WI38 (cell line): ENCODE results near the gene PCED1B.
"Not testable (repeated sequence)": the region's sequence is repeated elsewhere in the genome, so short reads cannot be mapped to it uniquely, and the experiment has no call there.

ENCODE experiments used
- H3K4me3 ChIP-seq: 2 replicates; pipeline ENCODE4 v1.5.1; 2011; ENCODE audit warnings: low read depth, mild to moderate bottlenecking, control low read depth, low read length
- TF ChIP-seq, protein P1 (sequence below): IDR thresholded peaks from 2 replicates; pipeline ENCODE4 v1.5.1; 2012; ENCODE audit warnings: low read depth, mild to moderate bottlenecking, control low read depth, low read length

Gene PCED1B

DNA sequence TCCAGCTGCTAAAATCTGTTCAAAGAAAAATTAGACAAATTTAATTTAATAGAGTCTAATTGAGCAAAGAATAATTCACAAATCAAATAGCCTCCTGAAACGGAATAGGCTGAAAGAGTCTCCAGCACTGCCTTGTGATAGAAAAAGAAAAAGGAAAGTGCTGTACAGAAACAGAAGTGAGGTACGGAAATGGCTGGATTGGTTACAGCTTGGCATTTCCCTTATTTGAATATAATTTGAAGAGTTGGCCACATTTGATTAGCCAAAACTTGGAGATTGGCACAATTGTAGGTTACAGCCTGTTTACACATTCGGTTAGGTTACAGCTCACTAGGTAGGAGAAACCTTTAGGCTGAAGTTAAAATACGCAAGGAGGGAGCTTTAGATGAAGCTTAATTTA is 24.8 kb upstream of the PCED1B start:
- TF ChIP-seq, protein P1, sequence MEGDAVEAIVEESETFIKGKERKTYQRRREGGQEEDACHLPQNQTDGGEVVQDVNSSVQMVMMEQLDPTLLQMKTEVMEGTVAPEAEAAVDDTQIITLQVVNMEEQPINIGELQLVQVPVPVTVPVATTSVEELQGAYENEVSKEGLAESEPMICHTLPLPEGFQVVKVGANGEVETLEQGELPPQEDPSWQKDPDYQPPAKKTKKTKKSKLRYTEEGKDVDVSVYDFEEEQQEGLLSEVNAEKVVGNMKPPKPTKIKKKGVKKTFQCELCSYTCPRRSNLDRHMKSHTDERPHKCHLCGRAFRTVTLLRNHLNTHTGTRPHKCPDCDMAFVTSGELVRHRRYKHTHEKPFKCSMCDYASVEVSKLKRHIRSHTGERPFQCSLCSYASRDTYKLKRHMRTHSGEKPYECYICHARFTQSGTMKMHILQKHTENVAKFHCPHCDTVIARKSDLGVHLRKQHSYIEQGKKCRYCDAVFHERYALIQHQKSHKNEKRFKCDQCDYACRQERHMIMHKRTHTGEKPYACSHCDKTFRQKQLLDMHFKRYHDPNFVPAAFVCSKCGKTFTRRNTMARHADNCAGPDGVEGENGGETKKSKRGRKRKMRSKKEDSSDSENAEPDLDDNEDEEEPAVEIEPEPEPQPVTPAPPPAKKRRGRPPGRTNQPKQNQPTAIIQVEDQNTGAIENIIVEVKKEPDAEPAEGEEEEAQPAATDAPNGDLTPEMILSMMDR = no peak
- no peak overlapping the region for H3K4me3 ChIP-seq

DNA sequence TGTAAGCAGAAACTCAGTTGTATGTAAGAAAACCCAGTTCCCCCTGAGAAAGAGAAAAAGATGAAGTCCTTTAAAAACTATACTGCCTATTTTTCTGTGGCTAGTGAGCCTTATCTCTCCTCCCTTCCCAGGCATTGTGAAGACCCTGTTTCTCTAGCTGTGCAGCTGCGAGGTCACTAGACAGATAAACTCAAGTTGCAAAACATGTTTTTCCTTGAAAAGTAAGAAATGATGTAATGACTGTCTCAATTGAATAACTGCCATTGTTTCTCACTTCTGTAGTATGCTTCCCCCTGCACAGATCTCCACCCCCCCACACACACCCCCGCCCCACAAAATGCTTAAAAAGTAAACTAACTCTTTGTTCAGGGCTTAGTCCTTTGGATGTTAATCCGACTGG is 23.6 kb upstream of the PCED1B start:
- H3K4me3 ChIP-seq = not testable (repeated sequence)

DNA sequence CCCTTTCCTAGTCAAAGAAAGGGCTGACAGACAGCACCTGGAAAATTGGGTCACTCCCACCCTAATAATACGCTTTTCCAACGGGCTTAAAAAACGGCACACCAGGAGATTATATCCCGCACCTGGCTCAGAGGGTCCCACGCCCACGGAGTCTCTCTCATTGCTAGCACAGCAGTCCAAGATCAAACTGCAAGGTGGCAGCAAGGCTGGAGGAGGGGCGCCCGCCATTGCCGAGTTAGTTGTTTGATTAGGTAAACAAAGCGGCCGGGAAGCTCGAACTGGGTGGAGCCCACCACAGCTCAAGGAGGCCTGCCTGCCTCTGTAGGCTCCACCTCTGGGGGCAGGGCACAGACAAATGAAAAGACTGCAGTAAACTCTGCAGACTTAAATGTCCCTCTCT is 22.5 kb upstream of the PCED1B start:
- not testable (repeated sequence) for H3K4me3 ChIP-seq

DNA sequence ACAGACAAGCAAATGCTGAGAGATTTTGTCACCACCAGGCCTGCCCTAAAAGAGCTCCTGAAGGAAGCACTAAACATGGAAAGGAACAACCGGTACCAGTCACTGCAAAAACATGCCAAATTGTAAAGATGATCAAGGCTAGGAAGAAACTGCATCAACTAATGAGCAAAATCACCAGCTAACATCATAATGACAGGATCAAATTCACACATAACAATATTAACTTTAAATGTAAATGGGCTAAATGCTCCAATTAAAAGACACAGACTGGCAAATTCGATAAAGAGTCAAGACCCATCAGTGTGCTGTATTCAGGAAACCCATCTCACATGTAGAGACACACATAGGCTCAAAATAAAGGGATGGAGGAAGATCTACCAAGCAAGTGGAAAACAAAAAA is 20.8 kb upstream of the PCED1B start:
- H3K4me3 ChIP-seq = not testable (repeated sequence)

DNA sequence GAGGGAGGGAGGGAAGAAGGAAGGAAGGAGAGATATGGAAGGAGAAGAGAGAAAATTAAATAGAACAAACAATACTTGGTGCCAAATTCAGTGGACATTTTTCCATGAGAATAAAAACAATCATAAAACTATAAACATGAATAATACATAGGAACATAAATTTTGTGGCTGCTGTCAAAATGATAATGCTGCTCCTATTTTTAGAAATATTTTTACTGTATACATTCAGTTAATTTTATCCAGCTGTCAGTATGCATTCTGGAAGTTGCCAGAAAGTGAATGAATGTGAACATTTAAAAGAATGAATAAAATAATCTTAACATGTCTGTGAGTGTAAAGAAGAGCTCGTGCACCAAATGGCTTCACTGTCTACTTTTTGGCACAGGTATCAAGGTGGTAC is 13.9 kb upstream of the PCED1B start:
- TF ChIP-seq, protein P1 = no peak
- no peak overlapping the region for H3K4me3 ChIP-seq

DNA sequence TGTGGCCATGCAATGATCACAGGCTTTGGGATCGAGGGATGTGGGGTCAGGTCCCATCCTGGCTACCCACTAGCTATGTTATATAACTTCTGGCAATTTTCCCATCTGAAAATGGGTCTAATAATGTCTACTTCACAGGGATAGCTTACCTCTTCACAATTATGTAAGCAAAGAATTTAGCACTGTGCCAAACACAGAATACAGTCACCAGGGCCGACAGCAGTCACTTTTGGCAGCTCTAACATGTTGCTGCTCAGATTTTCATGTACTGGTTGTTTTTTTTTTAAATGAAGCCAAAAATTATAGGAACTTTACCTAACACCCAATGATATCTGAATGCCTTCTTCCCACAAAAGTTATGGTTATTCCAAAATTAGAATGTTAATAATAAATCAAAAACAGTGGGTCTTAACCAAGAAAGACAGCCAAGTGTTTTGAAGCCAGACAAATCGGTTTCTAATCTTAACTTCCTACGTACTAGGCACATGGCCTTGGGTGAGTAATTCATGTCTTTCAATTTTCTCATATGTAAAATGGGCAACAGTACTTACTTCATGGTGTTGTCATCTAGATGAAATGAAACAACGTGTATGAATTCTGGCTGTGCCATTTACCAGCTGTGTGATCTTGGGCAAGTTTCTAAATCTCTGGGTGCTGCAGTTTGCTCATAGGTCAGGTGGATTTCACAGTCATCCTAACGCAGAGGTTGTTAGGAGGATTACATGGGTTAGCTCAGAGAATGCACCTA is 13.0 kb upstream of the PCED1B start:
- no peak overlapping the region for H3K4me3 ChIP-seq
- TF ChIP-seq, protein P1 = no peak

DNA sequence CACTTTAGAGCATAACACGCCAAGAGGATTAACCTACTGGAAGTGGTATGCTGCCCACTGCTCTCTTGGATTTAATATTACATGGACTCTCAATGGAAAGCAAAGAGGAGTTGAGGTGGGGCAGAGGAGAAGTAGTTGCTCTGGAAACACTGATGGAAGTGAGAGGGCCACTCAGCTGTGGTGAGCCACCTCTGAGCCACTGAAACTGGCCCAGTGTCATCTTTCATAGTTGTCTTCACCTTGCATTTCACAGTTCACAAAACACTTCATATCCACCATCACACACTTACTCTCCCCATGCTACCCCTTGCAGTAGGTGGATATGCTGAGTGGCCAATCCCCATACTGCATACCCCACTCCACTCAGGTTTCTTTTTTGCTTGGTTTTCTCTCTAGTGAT is 12.2 kb upstream of the PCED1B start:
- H3K4me3 ChIP-seq = no peak overlapping the region
- TF ChIP-seq, protein P1 = no peak

DNA sequence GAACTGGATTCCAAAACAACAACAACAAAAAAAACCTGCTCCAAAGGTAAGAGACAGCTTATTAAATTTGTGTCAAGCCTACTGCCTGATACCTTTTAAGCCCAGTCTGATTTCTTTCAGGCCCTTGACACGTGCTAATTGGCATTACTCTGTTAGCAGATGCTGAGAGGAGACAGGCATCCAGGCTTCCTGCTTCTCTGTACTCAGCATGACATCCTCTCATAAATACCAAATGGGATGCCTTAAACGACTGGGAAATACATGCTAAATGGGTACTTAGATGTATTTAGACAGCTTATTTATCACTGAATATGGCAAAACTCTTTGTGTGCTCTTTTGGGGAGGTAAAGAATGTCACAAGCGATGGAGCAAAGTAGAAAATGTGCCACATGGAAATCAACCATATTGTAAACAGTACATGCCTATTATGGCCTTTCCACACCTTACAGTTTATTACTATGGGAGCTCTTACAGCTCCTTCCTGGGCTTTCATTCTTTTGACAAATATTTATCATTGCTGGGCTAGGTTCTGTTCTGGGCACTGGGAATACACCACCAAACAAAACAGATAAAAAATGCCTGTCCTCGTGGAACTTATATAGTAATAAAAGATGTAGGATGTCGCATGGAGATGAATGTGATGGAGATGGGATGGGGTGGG is 11.5 kb upstream of the PCED1B start:
- TF ChIP-seq, protein P1 = no peak
- H3K4me3 ChIP-seq = no peak overlapping the region

DNA sequence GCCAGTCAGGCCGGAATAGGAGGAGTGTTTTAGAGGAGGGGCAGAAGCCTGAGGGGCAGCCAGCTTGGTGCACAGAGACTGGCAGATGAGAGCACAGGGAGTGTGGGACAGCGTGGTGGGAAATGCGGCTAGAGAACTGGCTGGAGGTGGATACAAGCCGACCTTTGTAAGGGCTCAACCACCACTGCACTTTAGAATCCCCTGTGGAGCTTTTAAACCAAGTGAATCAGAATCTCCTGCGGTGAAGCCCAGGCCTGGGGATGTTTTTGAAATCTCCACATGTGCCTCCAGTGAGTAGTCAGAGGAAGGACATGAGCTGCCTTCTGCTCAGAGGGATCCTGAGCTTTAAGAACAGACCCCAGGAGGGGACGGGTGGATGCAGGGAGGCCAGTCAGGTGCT is 10.9 kb upstream of the PCED1B start:
- no peak overlapping the region for H3K4me3 ChIP-seq
- TF ChIP-seq, protein P1 = no peak
